LNCAP (cell line): ENCODE data around the gene POLL.

ENCODE experiments used
- CTCF ChIP-seq: fragments of 450-650 bp; IDR thresholded peaks from 2 replicates; pipeline ENCODE4 v1.5.1; 2017; ENCODE audit warnings: mild to moderate bottlenecking

The POLL gene

GRCh38 chr10:101562231-101562630 lies 25.8 kb downstream of the POLL start:
- no peak for TF ChIP-seq CTCF

GRCh38 chr10:101561068-101561915 lies 26.8 kb downstream of the POLL start:
- no peak for TF ChIP-seq CTCF

GRCh38 chr10:101560298-101561067 lies 27.6 kb downstream of the POLL start:
- no peak for TF ChIP-seq CTCF

GRCh38 chr10:101559596-101560297 lies 28.3 kb downstream of the POLL start:
- no peak for TF ChIP-seq CTCF

GRCh38 chr10:101558671-101559595 lies 29.1 kb downstream of the POLL start:
- TF ChIP-seq CTCF, result no peak

- no peak for TF ChIP-seq CTCF
These were observed 29.9 kb downstream of the POLL start for GRCh38 chr10:101558204-101558603.
